ENCODE measurements around the gene PLXNB3.
"Not testable (repeated sequence)": the region's sequence is repeated elsewhere in the genome, so short reads cannot be mapped to it uniquely, and the experiment has no call there.

The PLXNB3 gene

DNA sequence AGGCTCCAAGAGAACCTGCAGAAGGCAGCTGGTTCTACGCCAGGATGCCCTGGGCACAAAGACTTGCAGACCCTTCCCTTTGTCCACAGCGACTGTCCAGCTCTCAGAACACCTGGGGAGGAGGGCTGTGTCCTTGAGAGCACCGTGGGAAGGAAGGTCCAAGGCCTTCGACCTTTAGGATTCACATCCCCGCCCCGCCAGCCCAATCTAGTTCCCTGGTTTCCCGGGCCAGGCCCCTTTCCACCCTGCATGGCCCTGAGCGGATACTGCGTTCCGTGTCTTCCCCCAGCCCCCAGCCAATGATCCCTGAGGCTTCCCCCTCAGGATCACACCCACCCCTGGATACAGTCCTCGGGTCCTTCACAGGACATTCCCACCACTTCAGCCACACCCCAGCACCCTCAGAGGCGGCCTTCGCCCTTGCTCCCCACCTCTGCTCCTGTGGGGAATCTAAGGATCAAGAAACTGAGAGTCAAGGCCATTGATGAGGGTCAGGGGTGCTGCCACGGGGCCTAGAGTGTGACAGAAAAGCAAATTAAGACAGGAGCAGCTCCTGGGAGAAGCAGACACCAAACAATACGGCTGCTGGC, 30.3 kb upstream of the PLXNB3 start:
- DNase-seq, result no peak

DNA sequence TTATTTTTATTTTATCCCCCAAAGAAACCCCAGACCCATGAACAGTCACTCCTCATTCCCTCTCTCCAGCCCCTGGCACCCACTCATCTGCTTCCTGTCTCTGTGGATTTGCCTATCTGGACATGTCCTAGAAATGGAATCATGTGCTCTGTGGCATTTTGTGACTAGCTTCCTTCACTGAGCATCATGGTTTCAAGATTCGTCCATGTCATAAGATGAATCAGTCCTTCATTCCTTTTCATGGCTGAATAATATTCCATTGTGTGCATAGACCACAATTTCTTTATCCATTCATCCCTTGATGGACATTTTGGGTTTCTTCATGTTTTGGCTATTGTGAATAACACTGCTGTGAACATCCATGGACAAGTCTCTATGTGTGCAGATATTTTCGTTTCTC, 29.2 kb upstream of the PLXNB3 start:
- DNase-seq, result no peak

DNA sequence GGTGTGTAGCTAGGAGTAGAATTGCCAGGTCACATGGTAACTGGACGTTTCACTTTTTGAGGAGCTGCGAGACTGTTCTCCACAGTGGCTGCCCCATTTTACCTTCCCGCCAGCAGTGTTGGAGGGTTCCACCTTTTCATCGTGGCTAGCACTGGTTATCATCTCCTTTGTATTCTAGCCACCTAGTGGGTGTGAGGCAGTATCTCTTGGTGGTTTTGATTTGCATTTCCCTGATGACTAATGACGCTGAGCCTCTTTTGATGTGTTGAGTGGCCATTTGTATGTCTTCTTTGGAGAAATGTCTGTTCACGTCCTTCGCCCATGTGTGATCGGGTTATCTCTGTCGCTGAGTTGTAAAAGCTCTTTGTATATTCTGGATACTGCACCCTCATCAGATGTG, 28.8 kb upstream of the PLXNB3 start:
- no peak for DNase-seq

DNA sequence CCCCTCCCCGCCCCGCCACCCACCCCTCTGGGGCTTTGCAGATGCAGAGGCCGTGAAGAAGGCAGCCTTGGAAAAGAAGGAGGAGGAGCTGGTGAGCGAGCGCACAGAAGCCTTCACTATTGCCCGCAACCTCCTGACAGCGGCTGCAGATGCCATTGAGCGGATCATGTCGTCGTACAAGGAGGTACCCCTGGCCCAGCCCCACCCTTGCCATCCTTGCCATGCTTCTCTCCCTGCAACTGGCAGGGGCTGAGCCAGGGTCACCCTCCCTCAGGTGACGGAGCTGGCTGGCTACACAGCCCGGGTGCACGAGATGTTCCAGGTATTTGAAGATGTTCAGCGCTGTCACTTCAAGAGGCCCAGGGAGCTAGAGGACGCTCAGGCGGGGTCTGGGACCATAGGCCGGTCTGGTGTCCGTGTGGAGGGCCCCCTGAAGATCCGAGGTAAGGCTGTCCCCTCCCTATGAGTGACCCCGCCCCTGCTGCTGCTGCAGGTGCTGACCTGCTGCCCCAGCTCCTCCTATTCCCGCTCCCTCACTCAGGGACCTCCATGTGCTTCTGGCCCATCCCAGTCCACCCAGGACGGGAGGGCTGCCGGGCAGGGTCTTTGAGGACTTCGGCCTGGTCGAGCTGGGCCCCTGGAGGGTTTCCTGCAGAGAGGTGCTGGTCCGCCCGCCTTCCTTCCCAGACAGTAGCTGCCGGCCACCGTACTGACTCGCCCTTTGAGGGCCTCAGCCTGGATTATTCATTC, 27.8 kb upstream of the PLXNB3 start:
- no peak for DNase-seq

DNA sequence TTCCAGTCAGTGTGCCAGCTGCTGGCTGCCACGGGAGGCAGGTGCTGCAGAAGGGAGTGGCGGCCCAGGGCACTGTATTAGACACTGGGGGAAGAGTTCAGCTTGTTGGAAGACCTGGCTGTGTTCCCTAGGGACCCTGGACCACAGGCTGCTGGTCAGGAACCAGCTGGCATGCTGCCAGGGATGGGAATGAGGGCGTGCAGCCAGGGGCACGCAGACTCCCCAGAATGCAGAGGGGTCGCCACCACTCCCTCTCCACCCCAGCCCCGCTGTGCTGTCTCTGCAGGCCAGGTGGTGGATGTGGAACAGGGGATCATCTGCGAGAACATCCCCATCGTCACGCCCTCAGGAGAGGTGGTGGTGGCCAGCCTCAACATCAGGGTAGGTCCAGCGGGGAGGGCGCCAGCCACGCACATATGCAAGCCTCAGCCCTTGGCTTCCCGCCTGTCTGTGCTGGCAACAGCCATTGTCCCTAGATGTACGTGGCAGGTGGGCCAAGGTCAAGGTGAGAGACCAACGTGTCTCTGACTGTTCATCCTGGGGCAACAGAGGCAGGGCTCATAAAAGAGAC, 27.1 kb upstream of the PLXNB3 start:
- DNase-seq, result no peak

DNA sequence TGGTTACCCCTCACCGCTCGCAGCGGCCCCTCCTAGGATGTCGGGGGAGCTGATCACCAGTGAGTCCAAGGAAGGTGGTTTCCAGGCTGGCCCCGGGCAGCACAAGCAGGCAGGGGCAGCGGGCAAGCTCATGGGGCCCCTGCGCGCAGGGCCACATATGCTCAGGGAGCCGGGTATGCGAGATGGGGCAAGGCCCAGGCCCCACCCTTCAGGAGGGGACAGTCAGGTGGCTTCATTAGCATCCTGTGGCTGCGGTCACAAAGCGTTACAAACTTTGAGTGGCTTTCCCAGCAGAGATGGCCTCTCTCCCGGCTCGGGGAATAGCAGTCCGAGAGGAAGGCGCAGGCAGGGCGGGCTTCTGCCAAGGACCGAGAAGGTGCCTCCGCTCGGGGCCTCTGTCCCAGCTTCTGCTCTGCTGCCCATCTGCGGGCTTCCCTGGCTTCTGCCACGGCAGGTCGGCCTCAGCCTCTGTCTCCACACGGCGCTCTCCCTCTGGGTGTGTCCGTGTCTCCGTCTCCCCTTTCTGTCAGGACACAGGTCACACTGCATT, 25.9 kb upstream of the PLXNB3 start:
- no peak for DNase-seq

DNA sequence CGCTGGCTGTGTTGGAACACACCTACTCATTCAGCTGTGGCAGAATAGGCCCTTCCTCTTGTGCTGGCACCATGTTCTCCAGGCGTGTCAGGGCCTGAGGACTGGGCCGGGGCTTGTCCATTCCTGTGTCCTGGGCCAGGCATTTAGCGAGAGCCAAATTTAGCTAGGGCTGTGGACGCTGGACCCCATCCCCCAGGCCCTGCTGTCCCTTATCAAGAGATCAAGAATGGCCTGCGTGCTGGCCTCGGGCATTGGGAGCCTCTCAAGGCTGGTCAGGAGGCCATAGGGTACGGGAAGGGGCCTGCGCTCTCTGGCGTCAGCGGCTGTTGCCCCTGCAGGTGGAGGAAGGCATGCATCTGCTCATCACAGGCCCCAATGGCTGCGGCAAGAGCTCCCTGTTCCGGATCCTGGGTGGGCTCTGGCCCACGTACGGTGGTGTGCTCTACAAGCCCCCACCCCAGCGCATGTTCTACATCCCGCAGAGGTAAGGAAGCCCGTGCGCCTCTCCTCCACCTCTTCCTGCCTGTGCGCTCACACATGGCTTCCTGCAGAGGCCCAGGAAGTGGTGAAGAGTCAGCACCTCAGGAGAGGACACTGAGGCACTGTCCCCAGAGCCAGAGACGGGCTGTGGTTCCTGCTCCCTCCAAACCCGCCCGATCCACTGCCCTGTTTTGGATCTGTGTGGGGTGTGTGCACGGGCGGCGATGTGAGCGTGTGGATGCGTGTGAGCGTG, 24.1 kb upstream of the PLXNB3 start:
- no peak for DNase-seq

DNA sequence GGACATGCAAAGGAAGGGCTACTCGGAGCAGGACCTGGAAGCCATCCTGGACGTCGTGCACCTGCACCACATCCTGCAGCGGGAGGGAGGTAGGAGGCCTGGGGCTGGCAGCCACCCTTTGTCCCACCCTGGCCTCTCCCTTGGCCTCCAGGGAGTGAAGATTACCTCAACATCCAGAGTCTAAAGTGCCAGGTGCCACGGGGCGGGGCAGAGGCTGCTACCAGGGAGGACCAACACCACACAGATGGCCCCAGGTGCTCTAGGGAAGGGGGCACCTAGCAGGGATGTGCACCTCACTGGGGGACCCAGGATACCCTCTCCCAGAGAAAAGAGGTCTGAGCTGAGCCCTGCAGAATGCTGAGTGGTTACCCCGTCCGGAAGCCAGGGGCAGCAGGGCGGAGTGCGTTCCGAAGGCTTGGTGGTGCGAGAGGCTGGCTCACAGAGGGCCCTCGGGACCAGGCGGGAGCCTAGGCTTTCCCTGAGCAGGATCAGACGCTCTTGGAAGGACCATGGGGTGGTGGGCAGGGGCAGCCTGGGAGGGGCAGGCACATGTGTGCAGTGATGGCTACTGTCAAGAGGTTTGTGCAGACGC, 23.3 kb upstream of the PLXNB3 start:
- DNase-seq, result no peak

DNA sequence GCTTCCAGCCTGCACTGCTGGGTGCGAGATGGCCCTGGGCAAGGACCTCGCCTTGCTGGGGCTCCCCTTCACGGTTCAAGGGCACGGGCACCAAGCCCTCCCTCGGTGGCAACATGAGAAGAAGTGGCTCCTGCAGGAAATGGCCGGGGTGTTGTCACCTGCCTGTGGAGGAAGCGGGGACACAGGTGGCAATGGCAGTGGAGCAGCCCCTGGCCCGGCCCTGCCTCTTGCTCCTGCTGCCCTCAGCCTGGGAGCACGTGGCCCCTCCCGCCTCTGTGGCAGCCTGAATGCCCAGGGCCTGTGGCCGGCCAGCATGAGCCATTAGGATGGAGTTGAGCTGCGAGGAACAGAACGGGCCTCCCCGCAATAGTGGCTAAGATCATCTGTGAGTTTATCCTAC, 22.6 kb upstream of the PLXNB3 start:
- DNase-seq, result no peak

DNA sequence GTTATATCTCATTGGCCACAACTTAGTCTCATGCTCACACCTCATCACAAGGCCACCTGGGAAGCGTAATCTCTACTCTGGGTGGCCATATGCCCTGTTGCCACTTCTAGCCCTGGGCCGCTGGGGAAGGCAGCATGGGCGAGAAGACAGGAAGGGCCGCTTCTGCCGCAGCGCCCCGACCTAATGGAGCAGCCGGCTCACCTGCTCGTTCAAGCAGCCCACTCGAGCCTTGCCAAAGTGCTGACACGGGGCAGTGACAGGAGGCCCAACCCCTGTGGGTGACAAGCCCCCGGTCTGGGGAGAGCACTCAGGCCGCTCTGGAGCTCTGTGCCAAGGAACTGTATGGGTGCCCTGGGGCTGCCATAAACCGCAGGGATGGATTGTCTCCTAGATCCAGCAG, 21.9 kb upstream of the PLXNB3 start:
- not testable (repeated sequence) for DNase-seq

DNA sequence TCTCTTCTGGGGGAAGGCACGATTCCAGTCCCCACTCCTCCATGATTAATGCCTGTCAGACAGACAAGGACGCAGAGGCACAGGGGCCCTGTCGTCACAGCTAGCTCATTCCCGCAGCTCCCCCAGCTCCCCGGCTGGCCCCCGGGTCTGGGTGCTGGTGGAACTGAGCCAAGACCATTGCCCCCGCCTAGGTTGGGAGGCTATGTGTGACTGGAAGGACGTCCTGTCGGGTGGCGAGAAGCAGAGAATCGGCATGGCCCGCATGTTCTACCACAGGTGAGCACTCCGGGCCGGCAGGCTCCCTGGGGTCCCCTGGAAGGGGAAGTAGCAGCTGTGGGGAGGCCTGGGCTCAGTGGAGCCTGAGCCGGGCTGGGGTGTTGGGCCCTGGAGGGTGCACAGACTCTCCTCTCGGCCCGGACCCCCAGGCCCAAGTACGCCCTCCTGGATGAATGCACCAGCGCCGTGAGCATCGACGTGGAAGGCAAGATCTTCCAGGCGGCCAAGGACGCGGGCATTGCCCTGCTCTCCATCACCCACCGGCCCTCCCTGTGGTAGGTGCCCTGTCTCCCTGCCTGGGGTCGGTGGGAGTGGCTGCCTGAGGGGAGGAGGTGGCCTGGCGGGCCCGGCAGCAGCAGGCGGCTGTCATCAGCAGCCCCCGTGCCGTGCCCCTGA, 21.1 kb upstream of the PLXNB3 start:
- DNase-seq, result not testable (repeated sequence)

DNA sequence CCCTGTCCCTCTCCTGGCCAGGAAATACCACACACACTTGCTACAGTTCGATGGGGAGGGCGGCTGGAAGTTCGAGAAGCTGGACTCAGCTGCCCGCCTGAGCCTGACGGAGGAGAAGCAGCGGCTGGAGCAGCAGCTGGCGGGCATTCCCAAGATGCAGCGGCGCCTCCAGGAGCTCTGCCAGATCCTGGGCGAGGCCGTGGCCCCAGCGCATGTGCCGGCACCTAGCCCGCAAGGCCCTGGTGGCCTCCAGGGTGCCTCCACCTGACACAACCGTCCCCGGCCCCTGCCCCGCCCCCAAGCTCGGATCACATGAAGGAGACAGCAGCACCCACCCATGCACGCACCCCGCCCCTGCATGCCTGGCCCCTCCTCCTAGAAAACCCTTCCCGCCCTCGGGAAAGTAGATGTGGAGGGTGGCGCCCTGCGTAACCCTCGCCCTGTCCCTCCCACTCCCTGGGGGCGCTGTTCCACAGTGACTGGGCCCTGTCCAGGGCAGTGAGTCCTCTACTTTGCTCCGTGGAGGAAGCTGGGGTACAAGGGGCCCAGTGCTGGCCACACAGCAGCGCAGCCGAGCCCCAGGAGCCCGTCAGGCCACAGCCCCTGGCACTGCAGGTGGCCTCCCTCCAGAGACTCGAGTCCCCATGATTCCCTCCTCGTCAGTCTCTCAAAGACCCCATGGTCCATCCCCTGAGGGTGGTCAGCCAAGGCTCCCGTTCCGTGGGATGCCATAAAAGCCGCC, 20.4 kb upstream of the PLXNB3 start:
- DNase-seq, result not testable (repeated sequence)

DNA sequence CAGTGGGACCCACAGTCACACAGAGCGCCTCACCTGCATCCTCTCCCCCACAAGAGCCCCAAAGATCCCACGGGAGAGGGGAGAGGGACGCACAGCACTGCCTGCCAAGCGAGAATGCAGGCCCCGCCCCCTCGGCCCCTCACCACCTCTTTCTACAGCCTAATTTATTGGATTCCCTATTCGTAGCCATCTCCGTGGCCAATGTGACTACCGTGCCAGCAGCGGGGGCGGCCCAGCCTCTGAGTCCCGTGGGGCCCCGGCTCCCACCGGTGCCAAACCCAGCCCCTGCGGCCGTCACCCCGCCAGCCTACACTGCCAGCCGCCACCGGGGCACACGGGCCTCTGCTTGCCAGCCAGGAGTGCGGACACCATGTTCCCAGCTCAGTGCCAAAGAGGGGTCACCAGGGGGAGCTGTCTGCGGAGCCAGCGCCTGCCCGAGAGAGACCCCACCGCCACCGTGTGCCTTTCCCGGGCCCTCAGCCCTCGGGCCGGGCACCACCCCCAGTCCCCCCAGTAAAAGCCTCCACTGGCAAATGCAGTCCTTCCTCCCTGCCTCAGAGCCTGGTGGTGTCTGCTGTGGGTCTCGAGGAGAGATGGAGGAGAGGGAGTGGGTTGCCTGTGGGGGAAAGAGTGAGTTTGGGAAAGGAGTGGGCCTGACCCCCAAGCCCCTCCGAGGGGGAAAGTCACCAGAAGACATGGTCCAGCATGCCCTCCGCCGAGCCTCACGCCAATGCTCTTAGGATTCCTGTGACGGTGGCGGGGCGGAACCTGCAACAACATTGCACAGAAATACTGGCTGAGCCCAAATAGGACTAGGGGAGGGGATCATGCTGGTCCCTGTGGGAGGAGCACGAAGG, 19.6 kb upstream of the PLXNB3 start:
- DNase-seq, result no peak

DNA sequence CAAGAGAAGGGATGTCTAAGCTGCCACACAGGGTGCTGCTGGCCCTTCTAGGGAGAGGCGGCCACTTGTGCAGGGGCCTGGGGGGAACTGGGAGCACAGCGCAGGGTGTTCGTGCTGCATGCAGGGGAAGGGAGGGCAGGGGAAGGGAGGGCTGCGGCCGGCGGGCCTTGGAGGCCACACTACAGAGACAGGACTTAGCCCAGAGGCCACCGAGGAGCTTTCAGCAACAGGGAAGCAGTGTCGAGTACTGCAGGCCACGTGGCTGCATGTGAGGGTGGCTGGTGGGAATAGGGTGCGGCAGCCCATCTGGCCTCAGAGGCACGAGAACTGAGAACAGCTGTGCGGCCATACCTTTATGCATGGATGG, 19.0 kb upstream of the PLXNB3 start:
- not testable (repeated sequence) for DNase-seq

DNA sequence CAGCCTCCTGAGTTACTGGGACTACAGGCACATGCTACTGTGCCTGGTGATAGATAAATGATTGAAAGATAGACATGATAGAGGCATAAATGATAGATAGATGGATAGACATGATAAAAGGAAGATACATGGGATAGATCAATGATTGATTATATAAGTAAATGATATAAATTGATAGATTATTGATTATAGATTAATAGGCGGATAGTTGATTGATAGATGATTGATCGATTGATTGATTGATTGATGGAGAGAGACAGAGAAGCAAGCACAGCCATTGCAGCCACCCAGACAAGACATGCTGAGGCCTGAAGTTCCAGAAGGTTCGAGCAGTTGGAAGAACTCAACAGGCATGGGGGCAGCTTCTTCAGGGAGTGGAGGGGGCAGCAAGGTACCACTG, 17.7 kb upstream of the PLXNB3 start:
- no peak for DNase-seq

DNA sequence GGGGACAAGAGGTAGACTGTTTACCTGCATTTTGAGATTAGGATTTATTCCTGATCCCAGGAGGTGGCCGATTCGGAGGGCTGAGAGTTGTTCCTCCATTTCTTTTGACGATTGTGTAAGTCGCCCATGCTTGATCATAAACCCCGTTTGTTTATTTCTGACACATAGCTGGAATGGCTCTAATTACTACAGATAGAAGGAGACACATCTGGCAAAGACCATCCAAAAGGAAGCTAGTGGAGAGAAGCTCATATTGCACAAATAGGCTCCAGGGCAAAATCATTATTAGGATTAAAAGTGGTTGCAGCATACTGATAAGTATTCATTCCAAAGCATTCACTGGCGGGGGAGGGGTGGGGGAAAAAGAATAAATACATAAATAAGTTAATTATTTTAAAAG, 17.1 kb upstream of the PLXNB3 start:
- not testable (repeated sequence) for DNase-seq

DNA sequence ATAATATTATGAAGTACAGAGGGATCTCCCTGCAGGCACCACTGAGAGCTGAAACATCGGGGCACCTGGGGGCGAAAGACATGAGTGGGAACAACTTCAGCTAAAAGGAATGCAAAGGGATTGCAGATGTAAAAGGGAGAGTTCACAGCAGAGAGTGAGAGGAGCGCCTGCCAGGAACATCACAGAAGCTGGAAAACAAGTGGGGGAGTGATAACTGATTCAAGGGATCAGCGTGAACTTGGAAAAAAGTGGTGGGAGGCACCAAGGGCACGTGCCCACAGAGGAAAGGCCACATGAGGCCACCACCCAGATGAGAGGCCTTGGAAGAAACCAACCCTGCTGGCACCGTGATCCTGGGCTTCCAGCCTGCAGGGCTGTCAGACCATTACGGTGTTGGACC, 15.0 kb upstream of the PLXNB3 start:
- not testable (repeated sequence) for DNase-seq

DNA sequence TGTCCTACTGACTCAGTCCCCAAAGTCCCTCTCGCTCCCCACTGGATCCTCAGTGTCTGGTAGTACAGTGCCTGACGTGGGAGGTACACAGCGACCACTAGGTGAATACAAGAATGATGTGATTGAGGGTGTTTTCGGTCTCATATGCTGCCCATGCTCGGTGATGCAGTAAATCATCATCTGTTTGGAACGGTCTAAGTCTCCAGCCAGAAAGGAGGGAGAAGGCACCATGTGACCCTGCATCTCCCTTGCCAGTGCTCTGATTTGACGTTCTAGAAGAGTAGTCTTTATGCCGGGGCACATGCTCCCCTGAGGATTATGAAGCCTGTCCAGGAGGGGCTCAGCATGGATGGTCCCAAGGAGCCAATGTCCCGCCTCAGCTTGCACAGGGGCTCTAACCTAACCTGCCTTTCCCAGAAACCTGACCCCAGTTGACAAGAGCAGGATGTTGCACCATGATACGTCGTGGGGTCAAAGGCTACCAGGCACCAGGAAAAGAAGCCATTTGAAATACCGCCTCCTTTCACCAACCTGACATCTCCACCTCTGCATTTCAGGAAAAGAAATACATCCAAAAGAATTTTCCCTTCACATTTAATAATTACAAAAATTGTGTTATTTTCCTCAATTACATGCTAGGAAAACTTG, 13.8 kb upstream of the PLXNB3 start:
- no peak for DNase-seq

DNA sequence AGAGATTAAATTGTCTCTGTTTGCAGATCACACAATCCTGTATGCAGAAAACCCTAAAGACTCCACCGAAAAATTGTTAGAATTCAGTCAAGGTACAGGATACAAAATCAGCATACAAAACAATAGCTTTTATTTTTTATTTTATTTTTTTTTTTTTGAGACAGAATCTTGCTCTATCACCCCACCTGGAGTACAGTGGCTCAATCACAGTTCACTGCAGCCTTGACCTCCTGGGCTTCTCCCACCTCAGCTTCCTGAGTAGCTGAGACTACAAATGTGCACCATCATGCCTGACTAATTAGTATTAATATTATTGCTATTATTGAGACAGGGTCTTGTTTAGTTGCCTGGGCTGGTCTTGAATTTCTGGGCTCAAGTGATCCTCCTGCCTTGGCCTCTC, 8.9 kb upstream of the PLXNB3 start:
- DNase-seq, result no peak

DNA sequence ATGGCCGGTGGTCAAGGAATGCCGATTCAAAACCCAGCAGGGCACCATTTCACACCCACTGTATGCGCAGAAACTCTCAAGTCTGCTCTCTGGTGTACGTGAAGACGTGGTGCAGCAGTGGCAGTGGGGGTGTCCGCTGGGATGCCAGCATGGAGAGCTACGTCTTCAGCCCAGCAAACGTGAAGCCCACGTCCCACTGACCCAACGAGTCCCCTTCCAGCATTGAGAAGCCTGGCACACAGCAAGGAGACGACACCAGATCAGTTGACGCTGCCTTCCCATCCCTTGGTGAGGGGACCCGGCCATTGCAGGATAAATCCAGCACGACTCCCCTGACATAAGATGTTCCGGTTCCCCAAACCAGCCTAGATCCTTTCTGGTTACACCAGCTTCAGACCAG, 2.2 kb upstream of the PLXNB3 start:
- DNase-seq, result no peak
